GM21723 (cell line): Measurements from ENCODE around the gene MTMR8.

Source experiments
- ATAC-seq: cut with Tn5 transposase; IDR thresholded peaks from one replicate; pipeline ENCODE4 v1.9.1; 2021; ENCODE audit warnings: mild to moderate bottlenecking, moderate library complexity; ENCODE audit not compliant: unreplicated experiment

The MTMR8 gene

GRCh38 chrX:64321507-64321906, 73.7 kb downstream of the MTMR8 start:
- ATAC-seq = no peak

GRCh38 chrX:64313624-64314023, 81.6 kb downstream of the MTMR8 start:
- ATAC-seq = no peak

GRCh38 chrX:64306712-64307111, 88.5 kb downstream of the MTMR8 start:
- ATAC-seq = no peak

GRCh38 chrX:64291123-64291522, 104.1 kb downstream of the MTMR8 start:
- no peak for ATAC-seq

GRCh38 chrX:64265265-64265664, 130.0 kb downstream of the MTMR8 start:
- ATAC-seq = no peak

- no peak for ATAC-seq
Measured at GRCh38 chrX:64230123-64230970, 164.9 kb downstream of the MTMR8 start, which contains the start of gene ASB12. Gene ASB12 (minus strand): TSS chrX:64230607. CDS start chrX:64225650, 4,957 bp downstream.

GRCh38 chrX:64229154-64229553, 166.1 kb downstream of the MTMR8 start:
- ATAC-seq = no peak
